GM10847 (cell line): ENCODE measurements around the gene LDAH.

Experiments used
- POLR2A ChIP-seq: IDR thresholded peaks from 2 replicates; pipeline ENCODE4 v1.6.1; 2011; ENCODE audit not compliant: insufficient read length; ENCODE audit errors: extremely low read depth

Gene LDAH

GRCh38 chr2:20678086-20678395 is 144.9 kb downstream of the LDAH start:
- no peak for TF ChIP-seq POLR2A

GRCh38 chr2:20677301-20678085 is 145.4 kb downstream of the LDAH start:
- TF ChIP-seq POLR2A: no peak

GRCh38 chr2:20676353-20677215 is 146.3 kb downstream of the LDAH start:
- TF ChIP-seq POLR2A: no peak

- TF ChIP-seq POLR2A: no peak
Observed at GRCh38 chr2:20675701-20676352, 147.1 kb downstream of the LDAH start.

GRCh38 chr2:20674974-20675679 is 147.8 kb downstream of the LDAH start:
- no peak for TF ChIP-seq POLR2A

- no peak for TF ChIP-seq POLR2A
Observed at GRCh38 chr2:20674309-20674965, 148.5 kb downstream of the LDAH start.

GRCh38 chr2:20673686-20674308 is 149.1 kb downstream of the LDAH start:
- no peak for TF ChIP-seq POLR2A

- no peak for TF ChIP-seq POLR2A
Observed at GRCh38 chr2:20672201-20672951, 150.5 kb downstream of the LDAH start.

GRCh38 chr2:20671736-20672080 is 151.2 kb downstream of the LDAH start:
- no peak for TF ChIP-seq POLR2A

- TF ChIP-seq POLR2A: no peak
Observed at GRCh38 chr2:20671036-20671735, 151.7 kb downstream of the LDAH start.

- TF ChIP-seq POLR2A: no peak
Observed at GRCh38 chr2:20670315-20671035, 152.4 kb downstream of the LDAH start.

GRCh38 chr2:20669562-20670314 is 153.2 kb downstream of the LDAH start:
- TF ChIP-seq POLR2A: no peak
